ENCODE data around the gene IFNA8. TPM values are rescaled to one million over a fixed set of nuclear protein-coding genes. Genes with fewer than 3 reads are reported as not detected.

IFNA8 gene
- polyA plus RNA-seq, 3 donors, result not detected

DNA sequence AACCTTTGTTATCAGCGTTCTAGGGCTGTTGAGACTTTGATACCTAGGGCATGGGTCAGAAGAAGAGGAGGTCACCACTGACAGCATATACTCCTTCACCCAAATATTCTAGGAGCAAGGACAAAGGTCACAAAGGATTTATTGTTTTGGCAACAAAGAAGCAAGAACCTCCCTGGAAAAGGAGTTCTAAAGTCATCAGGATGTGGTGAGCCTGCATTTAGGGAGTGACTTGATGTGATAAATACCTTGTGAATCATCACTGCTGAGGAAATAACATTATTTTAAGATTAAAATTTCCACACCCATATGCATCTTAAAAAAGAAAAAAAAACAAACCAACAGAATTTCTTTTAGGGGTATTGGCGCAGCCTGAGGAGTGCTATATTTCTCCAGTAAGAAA is 45.2 kb downstream of the IFNA8 start:
- Histone ChIP-seq H3K79me2 (ENCODE audit: insufficient read depth, low read length) (no peaks in the 10 kb centered on the region), H3K36me3 (replicated peaks in 1 of 2; ENCODE audit: control insufficient read depth in 1 of 2, insufficient read depth in 2 of 2, low read length in 2 of 2) (no peaks in the 10 kb centered on the region), H3K4me3 (replicated peaks in 1 of 3; ENCODE audit: low read depth in 2 of 3, low read length in 3 of 3) (no peak overlapping the region), H4K20me1 (ENCODE audit: insufficient read depth, low read length) (no peaks in the 10 kb centered on the region), H3K4me2 (replicated peaks; ENCODE audit: extremely low read depth, low read length, poor library complexity, severe bottlenecking) (no peak overlapping the region), H3K9ac (ENCODE audit: insufficient read depth, low read length, poor library complexity, severe bottlenecking) (no peak overlapping the region), H3K9me3 (replicated peaks in 1 of 2; ENCODE audit: control insufficient read depth in 1 of 2, insufficient read depth in 1 of 2, low read length in 2 of 2) (no peaks in the 10 kb centered on the region), H2AFZ (ENCODE audit: insufficient read depth, low read depth, low read length, poor library complexity, severe bottlenecking) (no peak overlapping the region), H3K27ac (ENCODE audit: low read depth in 1 of 2, low read length in 2 of 2) (no peak overlapping the region), H3K27me3 (ENCODE audit: control insufficient read depth in 2 of 2, insufficient read depth in 2 of 2, low read length in 2 of 2) (peaks cover 0 to 2% of the 10 kb centered on the region in 2 donors), H3K4me1 (ENCODE audit: control insufficient read depth in 1 of 2, insufficient read depth in 2 of 2, low read length in 2 of 2) (no peaks in the 10 kb centered on the region)
- Mint-ChIP-seq H3K9me3 (peaks cover 0 to 4% (median 0%) of the 10 kb centered on the region in 7 donors), H3K36me3 (no peaks in the 10 kb centered on the region), H3K27me3 (ENCODE audit: low read depth in 3 of 3) (peaks cover 3 to 5% (median 5%) of the 10 kb centered on the region in 3 donors), H3K4me3 (no peak overlapping the region), H3K4me1 (peaks cover 2% of the 10 kb centered on the region), H3K27ac (no peak overlapping the region)
- TF ChIP-seq, protein P1, sequence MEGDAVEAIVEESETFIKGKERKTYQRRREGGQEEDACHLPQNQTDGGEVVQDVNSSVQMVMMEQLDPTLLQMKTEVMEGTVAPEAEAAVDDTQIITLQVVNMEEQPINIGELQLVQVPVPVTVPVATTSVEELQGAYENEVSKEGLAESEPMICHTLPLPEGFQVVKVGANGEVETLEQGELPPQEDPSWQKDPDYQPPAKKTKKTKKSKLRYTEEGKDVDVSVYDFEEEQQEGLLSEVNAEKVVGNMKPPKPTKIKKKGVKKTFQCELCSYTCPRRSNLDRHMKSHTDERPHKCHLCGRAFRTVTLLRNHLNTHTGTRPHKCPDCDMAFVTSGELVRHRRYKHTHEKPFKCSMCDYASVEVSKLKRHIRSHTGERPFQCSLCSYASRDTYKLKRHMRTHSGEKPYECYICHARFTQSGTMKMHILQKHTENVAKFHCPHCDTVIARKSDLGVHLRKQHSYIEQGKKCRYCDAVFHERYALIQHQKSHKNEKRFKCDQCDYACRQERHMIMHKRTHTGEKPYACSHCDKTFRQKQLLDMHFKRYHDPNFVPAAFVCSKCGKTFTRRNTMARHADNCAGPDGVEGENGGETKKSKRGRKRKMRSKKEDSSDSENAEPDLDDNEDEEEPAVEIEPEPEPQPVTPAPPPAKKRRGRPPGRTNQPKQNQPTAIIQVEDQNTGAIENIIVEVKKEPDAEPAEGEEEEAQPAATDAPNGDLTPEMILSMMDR (IDR thresholded peaks at IDR 0.05), result no peak
- intact Hi-C loops (cut with micrococcal nuclease), result loop anchor here in 1 of 2 donors (10.0 kb wide), 2 partner anchors 129 to 199 kb away; no protein-coding TSS in a partner anchor
- WGBS (ENCODE audit: insufficient coverage), result no CpG with 5 or more reads among the region's 2 CpGs
- DNase-seq, result no peak

DNA sequence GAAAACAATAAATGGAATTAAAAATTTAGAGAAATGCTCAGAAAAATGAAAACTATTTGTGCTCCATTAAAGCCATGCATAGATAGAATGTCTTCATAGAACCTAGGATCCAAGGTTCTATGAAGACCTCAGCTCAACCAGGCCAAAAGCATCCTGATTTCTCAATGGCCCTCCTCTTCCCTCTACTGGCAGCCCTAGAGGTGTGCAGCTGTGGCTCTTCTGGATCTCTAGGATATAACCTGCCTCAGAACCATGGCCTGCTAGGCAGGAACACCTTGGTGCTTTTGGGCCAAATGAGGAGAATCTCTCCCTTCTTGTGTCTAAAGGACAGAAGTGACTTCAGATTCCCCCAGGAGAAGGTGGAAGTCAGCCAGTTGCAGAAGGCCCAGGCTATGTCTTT is 46.4 kb downstream of the IFNA8 start:
- intact Hi-C loops (cut with micrococcal nuclease), result loop anchor here in 1 of 2 donors (10.0 kb wide), 2 partner anchors 131 to 201 kb away; no protein-coding TSS in a partner anchor
- TF ChIP-seq, protein P1 (IDR thresholded peaks at IDR 0.05), result peak; percentile 81

More for the DNA sequence above, 46.4 kb downstream of the IFNA8 start:
- no peak overlapping the region for H3K4me3 Mint-ChIP-seq
- no peak overlapping the region for H3K9ac ChIP-seq (ENCODE audit: insufficient read depth, low read length, poor library complexity, severe bottlenecking)
- H3K27ac Mint-ChIP-seq, result no peak overlapping the region
- peaks cover 0 to 2% of the 10 kb centered on the region in 2 donors for H3K27me3 ChIP-seq (ENCODE audit: control insufficient read depth in 2 of 2, insufficient read depth in 2 of 2, low read length in 2 of 2)
- peaks cover 2 to 6% (median 2%) of the 10 kb centered on the region in 3 donors for H3K27me3 Mint-ChIP-seq (ENCODE audit: low read depth in 3 of 3)
- H3K79me2 ChIP-seq (ENCODE audit: insufficient read depth, low read length), result no peaks in the 10 kb centered on the region
- no peak overlapping the region for H2AFZ ChIP-seq (ENCODE audit: insufficient read depth, low read depth, low read length, poor library complexity, severe bottlenecking)
- no peaks in the 10 kb centered on the region for H3K4me1 ChIP-seq (ENCODE audit: control insufficient read depth in 1 of 2, insufficient read depth in 2 of 2, low read length in 2 of 2)
- peaks cover 2% of the 10 kb centered on the region for H3K4me1 Mint-ChIP-seq
- H3K9me3 ChIP-seq (replicated peaks in 1 of 2; ENCODE audit: control insufficient read depth in 1 of 2, insufficient read depth in 1 of 2, low read length in 2 of 2), result no peaks in the 10 kb centered on the region
- H4K20me1 ChIP-seq (ENCODE audit: insufficient read depth, low read length), result no peaks in the 10 kb centered on the region
- no peak overlapping the region for H3K4me2 ChIP-seq (replicated peaks; ENCODE audit: extremely low read depth, low read length, poor library complexity, severe bottlenecking)
- H3K36me3 Mint-ChIP-seq, result no peaks in the 10 kb centered on the region
- peaks cover 0 to 4% (median 0%) of the 10 kb centered on the region in 7 donors for H3K9me3 Mint-ChIP-seq
- H3K27ac ChIP-seq (ENCODE audit: low read depth in 1 of 2, low read length in 2 of 2), result no peak overlapping the region
- H3K4me3 ChIP-seq (replicated peaks in 1 of 3; ENCODE audit: low read depth in 2 of 3, low read length in 3 of 3), result no peak overlapping the region
- no peaks in the 10 kb centered on the region for H3K36me3 ChIP-seq (replicated peaks in 1 of 2; ENCODE audit: control insufficient read depth in 1 of 2, insufficient read depth in 2 of 2, low read length in 2 of 2)
- DNase-seq, result peak; percentile 8 to 45 (median 33)

Other genes with a start within 250 kb of the IFNA8 start
- gene IFNA21, start 242.5 kb upstream of the IFNA8 start, polyA plus RNA-seq, result not detected
- not detected for gene IFNA4, start 221.5 kb upstream of the IFNA8 start, polyA plus RNA-seq
- gene IFNA7, start 206.9 kb upstream of the IFNA8 start, polyA plus RNA-seq, result not detected
- gene IFNA10, start 202.0 kb upstream of the IFNA8 start, polyA plus RNA-seq, result not detected
- gene IFNA16, start 191.8 kb upstream of the IFNA8 start, polyA plus RNA-seq, result not detected
- gene IFNA17, start 180.9 kb upstream of the IFNA8 start, polyA plus RNA-seq, result not detected
- not detected for gene IFNA14, start 169.1 kb upstream of the IFNA8 start, polyA plus RNA-seq
- not detected for gene IFNA5, start 103.8 kb upstream of the IFNA8 start, polyA plus RNA-seq
- gene KLHL9, start 73.7 kb upstream of the IFNA8 start, polyA plus RNA-seq, result 1 to 10 TPM; 2.8 to 9.0 (median 7.7) TPM
- gene IFNA6, start 58.2 kb upstream of the IFNA8 start, polyA plus RNA-seq, result not detected
- not detected for gene IFNA13, start 41.1 kb upstream of the IFNA8 start, polyA plus RNA-seq
- gene IFNA2, start 23.7 kb upstream of the IFNA8 start, polyA plus RNA-seq, result not detected
- not detected for gene IFNA1, start 31.3 kb downstream of the IFNA8 start, polyA plus RNA-seq
- not detected for gene IFNE, start 73.2 kb downstream of the IFNA8 start, polyA plus RNA-seq

All from CD14-positive monocyte (primary cell).